ENCODE data around the gene NDUFV3. TPM values are rescaled to one million over a fixed set of nuclear protein-coding genes. Genes with fewer than 3 reads are reported as not detected.

Gene NDUFV3
- total RNA-seq, 1 experiment from 2014 or later: 10.7 TPM

- Histone ChIP-seq H3K4me2 (ENCODE audit: low read depth, low read length, poor library complexity, severe bottlenecking) (no peak overlapping the region), H2AFZ (ENCODE audit: low read length) (no peak overlapping the region), H3K9me2 (replicated peaks; ENCODE audit: insufficient read depth, low read length) (no peaks in the 10 kb centered on the region), H3K27me3 (ENCODE audit: low read length) (no peaks in the 10 kb centered on the region), H3K4me3 (ENCODE audit: low read length) (no peak overlapping the region), H3K36me3 (ENCODE audit: insufficient read depth, low read length) (peaks cover 17% of the 10 kb centered on the region), H3K4me1 (ENCODE audit: low read length) (no peaks in the 10 kb centered on the region), H3K9me3 (ENCODE audit: low read length) (no peaks in the 10 kb centered on the region), H4K20me1 (ENCODE audit: insufficient read depth, low read depth, low read length) (peaks cover 40% of the 10 kb centered on the region), H3K27ac (ENCODE audit: low read length) (no peak overlapping the region), H3K9ac (ENCODE audit: low read length) (no peak overlapping the region), H3K79me2 (ENCODE audit: low read length) (peaks cover 30% of the 10 kb centered on the region)
- no peak for DNase-seq
Observed at GRCh38 chr21:42854246-42855010, 38.7 kb upstream of the NDUFV3 start.

GRCh38 chr21:42855171-42855936, 37.8 kb upstream of the NDUFV3 start:
- Histone ChIP-seq H3K9me2 (replicated peaks; ENCODE audit: insufficient read depth, low read length) (no peaks in the 10 kb centered on the region), H4K20me1 (ENCODE audit: insufficient read depth, low read depth, low read length) (peaks cover 43% of the 10 kb centered on the region), H3K36me3 (ENCODE audit: insufficient read depth, low read length) (peaks cover 13% of the 10 kb centered on the region; the same call in 1 of the 2 replicates), H2AFZ (ENCODE audit: low read length) (no peak overlapping the region), H3K4me3 (ENCODE audit: low read length) (no peak overlapping the region), H3K27me3 (ENCODE audit: low read length) (no peaks in the 10 kb centered on the region), H3K27ac (ENCODE audit: low read length) (no peak overlapping the region), H3K79me2 (ENCODE audit: low read length) (peaks cover 28% of the 10 kb centered on the region), H3K4me2 (ENCODE audit: low read depth, low read length, poor library complexity, severe bottlenecking) (no peak overlapping the region), H3K9me3 (ENCODE audit: low read length) (no peaks in the 10 kb centered on the region), H3K9ac (ENCODE audit: low read length) (no peak overlapping the region), H3K4me1 (ENCODE audit: low read length) (no peaks in the 10 kb centered on the region)
- DNase-seq: no peak

- no peaks in the 10 kb centered on the region for H3K27me3 ChIP-seq (ENCODE audit: low read length)
- peaks cover 17% of the 10 kb centered on the region; the same call in 1 of the 2 replicates for H3K36me3 ChIP-seq (ENCODE audit: insufficient read depth, low read length)
- no peaks in the 10 kb centered on the region for H3K9me3 ChIP-seq (ENCODE audit: low read length)
- no peak overlapping the region for H3K27ac ChIP-seq (ENCODE audit: low read length)
- H3K9me2 ChIP-seq (replicated peaks; ENCODE audit: insufficient read depth, low read length): no peaks in the 10 kb centered on the region
- H4K20me1 ChIP-seq (ENCODE audit: insufficient read depth, low read depth, low read length): peaks cover 45% of the 10 kb centered on the region
- no peak overlapping the region for H3K4me3 ChIP-seq (ENCODE audit: low read length)
- no peaks in the 10 kb centered on the region for H3K4me1 ChIP-seq (ENCODE audit: low read length)
- no peak overlapping the region for H3K9ac ChIP-seq (ENCODE audit: low read length)
- no peak overlapping the region for H2AFZ ChIP-seq (ENCODE audit: low read length)
- peaks cover 30% of the 10 kb centered on the region for H3K79me2 ChIP-seq (ENCODE audit: low read length)
- no peak for DNase-seq
- no peak overlapping the region for H3K4me2 ChIP-seq (ENCODE audit: low read depth, low read length, poor library complexity, severe bottlenecking)
Observed at GRCh38 chr21:42855937-42856335, 37.2 kb upstream of the NDUFV3 start.

- Histone ChIP-seq H2AFZ (ENCODE audit: low read length) (no peak overlapping the region), H3K79me2 (ENCODE audit: low read length) (peaks cover 31% of the 10 kb centered on the region), H3K4me2 (ENCODE audit: low read depth, low read length, poor library complexity, severe bottlenecking) (no peak overlapping the region), H3K4me1 (ENCODE audit: low read length) (no peaks in the 10 kb centered on the region), H3K9me2 (replicated peaks; ENCODE audit: insufficient read depth, low read length) (no peaks in the 10 kb centered on the region), H4K20me1 (ENCODE audit: insufficient read depth, low read depth, low read length) (peaks cover 52% of the 10 kb centered on the region), H3K4me3 (ENCODE audit: low read length) (no peak overlapping the region), H3K27ac (ENCODE audit: low read length) (no peak overlapping the region), H3K9me3 (ENCODE audit: low read length) (no peaks in the 10 kb centered on the region), H3K27me3 (ENCODE audit: low read length) (no peaks in the 10 kb centered on the region), H3K36me3 (ENCODE audit: insufficient read depth, low read length) (peaks cover 17% of the 10 kb centered on the region; the same call in 1 of the 2 replicates), H3K9ac (ENCODE audit: low read length) (no peak overlapping the region)
- no peak for DNase-seq
Observed at GRCh38 chr21:42857216-42857615, 35.9 kb upstream of the NDUFV3 start.

GRCh38 chr21:42858185-42858847, 34.8 kb upstream of the NDUFV3 start:
- Histone ChIP-seq H3K9me2 (replicated peaks; ENCODE audit: insufficient read depth, low read length) (no peaks in the 10 kb centered on the region), H3K36me3 (ENCODE audit: insufficient read depth, low read length) (peaks cover 17% of the 10 kb centered on the region; the same call in 1 of the 2 replicates), H3K9ac (ENCODE audit: low read length) (no peak overlapping the region), H3K27ac (ENCODE audit: low read length) (no peak overlapping the region), H3K4me3 (ENCODE audit: low read length) (no peak overlapping the region), H4K20me1 (ENCODE audit: insufficient read depth, low read depth, low read length) (peaks cover 56% of the 10 kb centered on the region), H3K79me2 (ENCODE audit: low read length) (peaks cover 41% of the 10 kb centered on the region), H3K4me2 (ENCODE audit: low read depth, low read length, poor library complexity, severe bottlenecking) (no peak overlapping the region), H3K27me3 (ENCODE audit: low read length) (no peaks in the 10 kb centered on the region), H3K9me3 (ENCODE audit: low read length) (no peaks in the 10 kb centered on the region), H3K4me1 (ENCODE audit: low read length) (no peaks in the 10 kb centered on the region), H2AFZ (ENCODE audit: low read length) (no peak overlapping the region)
- DNase-seq: no peak

- Histone ChIP-seq H3K27ac (ENCODE audit: low read length) (no peak overlapping the region), H3K9me3 (ENCODE audit: low read length) (no peaks in the 10 kb centered on the region), H3K9ac (ENCODE audit: low read length) (no peak overlapping the region), H3K4me3 (ENCODE audit: low read length) (no peak overlapping the region), H3K36me3 (ENCODE audit: insufficient read depth, low read length) (peaks cover 17% of the 10 kb centered on the region; the same call in 1 of the 2 replicates), H3K79me2 (ENCODE audit: low read length) (peaks cover 46% of the 10 kb centered on the region), H4K20me1 (ENCODE audit: insufficient read depth, low read depth, low read length) (peaks cover 58% of the 10 kb centered on the region), H3K27me3 (ENCODE audit: low read length) (no peaks in the 10 kb centered on the region), H3K9me2 (replicated peaks; ENCODE audit: insufficient read depth, low read length) (no peaks in the 10 kb centered on the region), H2AFZ (ENCODE audit: low read length) (no peak overlapping the region), H3K4me1 (ENCODE audit: low read length) (no peaks in the 10 kb centered on the region), H3K4me2 (ENCODE audit: low read depth, low read length, poor library complexity, severe bottlenecking) (no peak overlapping the region)
- no peak for DNase-seq
Observed at GRCh38 chr21:42858957-42859890, 33.9 kb upstream of the NDUFV3 start.

- Histone ChIP-seq H3K9me2 (replicated peaks; ENCODE audit: insufficient read depth, low read length) (no peaks in the 10 kb centered on the region), H3K4me1 (ENCODE audit: low read length) (no peaks in the 10 kb centered on the region), H3K36me3 (ENCODE audit: insufficient read depth, low read length) (peaks cover 17% of the 10 kb centered on the region; the same call in 1 of the 2 replicates), H3K27me3 (ENCODE audit: low read length) (no peaks in the 10 kb centered on the region), H3K9me3 (ENCODE audit: low read length) (no peaks in the 10 kb centered on the region), H2AFZ (ENCODE audit: low read length) (no peak overlapping the region), H3K27ac (ENCODE audit: low read length) (no peak overlapping the region), H3K9ac (ENCODE audit: low read length) (no peak overlapping the region), H3K79me2 (ENCODE audit: low read length) (peaks cover 53% of the 10 kb centered on the region), H3K4me3 (ENCODE audit: low read length) (no peak overlapping the region), H3K4me2 (ENCODE audit: low read depth, low read length, poor library complexity, severe bottlenecking) (no peak overlapping the region), H4K20me1 (ENCODE audit: insufficient read depth, low read depth, low read length) (peaks cover 57% of the 10 kb centered on the region)
- DNase-seq: no peak
Observed at GRCh38 chr21:42859891-42860230, 33.2 kb upstream of the NDUFV3 start.
